Activated naive CD4-positive, alpha-beta T cell (primary cell): Measurements from ENCODE around the gene DNAH8.

Experiments
- DNase-seq, 4 experiments: peaks; one replicate each; lab custom pipeline; 2025; lab: John Stamatoyannopoulos, UW

DNAH8 gene

DNA sequence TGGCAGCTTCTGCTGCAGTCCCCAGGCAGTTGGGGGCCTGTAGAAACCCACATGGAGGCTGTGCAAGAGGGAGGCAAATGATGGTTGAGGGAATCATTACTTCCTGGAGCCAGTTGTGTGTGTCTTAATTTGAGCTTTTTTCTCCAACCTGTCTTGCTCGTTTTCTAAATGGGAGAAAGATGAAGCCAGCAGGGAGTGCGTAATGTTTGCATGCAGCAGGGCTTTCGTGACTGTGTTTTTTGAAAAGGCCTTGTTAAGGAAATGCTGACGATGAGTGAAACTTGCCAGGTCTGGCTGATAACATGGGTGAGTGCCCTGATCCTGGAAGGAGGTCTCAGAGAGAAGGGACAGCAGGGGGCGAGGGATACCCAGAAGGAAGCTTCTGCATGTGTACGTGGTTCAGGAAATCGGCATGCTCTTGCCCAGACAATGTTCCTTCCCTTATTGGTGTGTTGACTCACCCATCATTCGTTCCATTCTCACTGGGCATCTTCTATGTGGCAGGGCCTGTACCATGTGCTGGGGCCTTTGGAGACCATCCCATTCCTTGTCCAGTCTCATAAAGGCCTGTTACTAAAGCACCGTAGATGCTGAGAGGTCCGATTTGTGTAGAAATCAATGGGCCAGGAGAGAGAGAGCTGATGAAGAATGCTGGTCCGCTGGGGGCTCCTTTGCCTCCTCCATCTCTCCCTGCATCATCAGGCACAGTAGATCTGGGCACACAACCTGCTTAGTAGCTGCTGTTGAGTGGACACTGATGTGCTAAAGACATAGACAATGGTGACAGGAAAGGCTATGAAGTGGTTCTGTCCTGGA is 360.9 kb downstream of the DNAH8 start:
- no peak for DNase-seq

DNA sequence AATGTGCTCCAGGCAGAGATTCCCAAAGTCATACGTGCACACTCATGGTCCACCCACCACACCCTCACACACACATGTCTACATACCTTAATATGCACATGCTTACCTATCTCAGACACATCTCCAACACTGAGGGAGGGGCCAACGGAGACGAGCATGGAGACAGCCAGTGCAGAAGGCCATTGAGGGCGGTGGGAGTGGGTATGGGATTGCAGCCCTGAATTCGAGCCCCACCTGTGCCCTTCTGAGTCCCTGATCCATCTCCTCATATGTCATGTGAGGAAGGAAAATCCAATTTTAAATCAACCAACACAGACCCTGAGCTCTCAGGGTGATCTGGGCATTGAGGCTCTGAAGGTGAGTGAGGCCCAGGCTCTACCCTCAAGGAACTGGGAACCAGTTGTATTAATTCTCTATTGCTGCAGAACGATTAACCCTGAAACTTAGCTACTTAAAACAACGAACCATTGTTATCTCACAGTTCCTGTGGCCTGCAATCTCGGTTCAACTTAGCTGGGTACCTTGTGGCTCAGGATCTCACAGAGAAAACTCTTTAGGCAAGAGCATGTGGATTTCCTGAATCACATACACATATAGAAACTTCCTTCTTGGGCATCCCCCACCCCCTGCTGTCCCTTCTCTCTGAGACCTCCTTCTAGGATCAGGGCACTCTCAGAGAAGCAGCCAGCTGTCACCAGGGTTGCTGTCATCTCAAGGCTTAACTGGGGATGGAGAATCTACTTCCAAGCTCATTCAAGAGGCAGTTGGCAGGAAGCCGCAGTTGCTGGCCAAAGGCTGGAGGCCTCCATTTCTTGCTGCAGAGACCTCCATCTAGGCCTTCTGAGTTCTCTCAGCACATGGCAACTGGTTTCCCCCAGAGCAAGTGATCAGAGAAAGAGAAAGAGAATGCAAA is 361.8 kb downstream of the DNAH8 start:
- no peak for DNase-seq

DNA sequence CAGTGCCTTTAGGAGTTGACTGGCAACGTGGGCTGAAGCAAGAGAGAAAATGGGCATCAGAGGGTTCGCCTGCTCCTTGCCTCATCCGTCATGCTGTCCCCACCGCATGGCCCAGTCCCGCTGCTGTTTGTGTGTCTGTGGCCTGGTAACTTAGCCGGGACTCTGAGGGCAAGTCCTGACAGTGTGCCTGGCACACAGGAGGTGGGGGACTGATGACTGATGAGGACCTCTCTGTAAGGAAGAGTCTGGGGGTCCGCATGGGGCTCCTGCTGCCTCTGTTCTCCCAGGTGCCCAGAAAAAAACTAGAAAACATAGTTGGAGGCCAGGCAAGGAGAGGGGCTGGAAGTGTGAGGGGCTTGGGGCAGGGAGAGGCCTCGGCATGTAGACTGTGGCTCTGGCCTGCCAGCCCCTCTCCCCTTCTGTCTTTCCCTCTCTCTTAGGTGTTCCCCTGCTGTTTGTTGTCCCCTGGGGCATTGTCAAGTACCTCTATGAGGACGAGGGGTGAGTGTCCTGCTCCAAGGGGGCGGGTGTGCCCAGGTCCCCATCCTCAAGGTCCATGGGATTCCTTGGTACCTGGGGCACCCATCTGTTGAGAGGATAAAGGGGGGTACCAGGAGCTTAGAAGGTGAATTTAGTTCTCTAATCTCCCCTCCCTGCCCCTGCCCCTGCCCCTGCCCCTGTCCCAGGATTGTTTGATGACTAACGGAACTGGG is 362.9 kb downstream of the DNAH8 start:
- no peak for DNase-seq

DNA sequence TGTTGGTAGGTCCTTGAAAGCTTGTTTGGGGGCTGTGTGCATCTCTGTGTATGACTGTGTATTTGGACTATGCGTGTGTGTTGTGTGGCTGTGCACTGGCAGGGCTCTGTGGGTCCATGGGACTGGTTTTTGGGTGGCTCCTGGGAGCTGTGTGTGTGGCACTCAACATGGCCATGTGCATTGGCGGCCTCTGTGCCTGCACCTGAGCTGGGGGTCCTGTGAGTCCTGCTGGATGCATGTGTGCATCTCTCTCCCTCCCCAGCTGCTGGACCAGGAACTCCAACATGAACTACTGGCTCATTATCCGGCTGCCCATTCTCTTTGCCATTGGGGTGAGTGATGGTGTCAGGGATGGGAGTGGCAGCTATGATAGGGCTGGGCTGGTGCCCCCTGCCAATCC is 363.6 kb downstream of the DNAH8 start:
- DNase-seq, result no peak

DNA sequence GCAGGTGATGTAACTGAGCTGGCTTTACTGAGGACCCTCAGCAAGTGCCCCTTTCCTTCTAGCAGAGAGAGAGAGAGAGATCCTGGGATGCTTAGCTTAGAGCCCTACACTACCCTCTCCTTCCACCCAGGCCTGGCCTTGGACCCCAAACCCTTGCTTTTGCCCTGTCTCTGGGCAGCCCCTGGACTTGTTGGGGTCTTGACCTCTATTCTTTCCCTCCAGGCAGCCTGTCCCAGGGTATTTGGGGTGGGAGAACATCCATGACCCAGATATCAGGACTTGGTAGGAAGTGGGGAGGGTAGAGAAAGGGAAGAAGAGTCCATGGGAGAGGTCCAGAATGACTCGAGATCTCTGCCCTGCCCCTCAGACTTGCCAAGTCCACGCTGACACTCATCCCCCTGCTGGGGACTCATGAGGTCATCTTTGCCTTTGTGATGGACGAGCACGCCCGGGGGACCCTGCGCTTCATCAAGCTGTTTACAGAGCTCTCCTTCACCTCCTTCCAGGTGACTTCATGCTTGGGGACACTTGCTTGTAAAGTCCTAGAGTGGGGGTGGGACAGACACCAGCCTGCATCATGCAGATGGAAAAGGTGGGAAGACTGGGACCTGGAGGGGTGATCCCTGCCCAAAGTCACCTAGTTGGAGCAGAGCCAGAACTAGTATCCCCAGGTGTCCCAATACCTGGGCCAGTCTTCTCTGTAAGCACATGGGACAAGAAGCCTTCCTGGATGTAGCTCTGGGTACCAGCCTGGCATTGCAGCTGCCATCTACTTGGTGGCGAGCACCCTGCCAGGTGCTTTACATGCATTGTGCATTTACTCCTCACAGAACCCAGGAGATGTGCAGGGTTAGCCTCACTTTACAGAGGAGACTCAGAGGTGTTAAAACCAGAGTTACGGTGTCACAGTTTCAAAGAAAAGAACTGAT is 364.4 kb downstream of the DNAH8 start:
- DNase-seq, result no peak
